Type B pancreatic cell (in vitro differentiated cells): Measurements from ENCODE around the gene C18orf63. TPM values are rescaled to one million over a fixed set of nuclear protein-coding genes. Genes with fewer than 3 reads are reported as not detected.

ENCODE experiments used
- DNase-seq: peaks from one replicate; pipeline ENCODE4 v3.0.0; 2021; ENCODE audit warnings: mixed read lengths; ENCODE audit not compliant: unreplicated experiment; ENCODE audit errors: extremely low spot score
- H3K27ac Mint-ChIP-seq: 2 replicates; pipeline ENCODE4 v1.8.0; 2021; ENCODE audit warnings: mild to moderate bottlenecking, mixed read lengths
- H3K27me3 Mint-ChIP-seq: 2 replicates; pipeline ENCODE4 v1.8.0; 2021; ENCODE audit warnings: mixed read lengths
- H3K36me3 Mint-ChIP-seq: 2 replicates; pipeline ENCODE4 v1.8.0; 2021; ENCODE audit warnings: mixed read lengths
- H3K4me1 Mint-ChIP-seq: one replicate; pipeline ENCODE4 v1.8.0; 2021; ENCODE audit warnings: mixed read lengths; ENCODE audit not compliant: unreplicated experiment
- H3K4me3 Mint-ChIP-seq: 2 replicates; pipeline ENCODE4 v1.8.0; 2021; ENCODE audit warnings: mild to moderate bottlenecking, mixed read lengths
- H3K9me3 Mint-ChIP-seq: 2 replicates; pipeline ENCODE4 v1.8.0; 2021; ENCODE audit warnings: mixed read lengths
- total RNA-seq: library from RNA; stranded (reverse); gene quantifications from 2 replicates; pipeline ENCODE4 v1.2.1, GENCODE V29; 2021; ENCODE audit warnings: low replicate concordance
- TF ChIP-seq, protein P1 (sequence below): fragments of 200-600 bp; sonication (generic); conservative IDR thresholded peaks from 2 replicates; pipeline ENCODE4 v1.5.0; 2021; ENCODE audit warnings: antibody characterized with exemption, mild to moderate bottlenecking

Gene C18orf63
- total RNA-seq, 1 donor from 2014 or later = not detected

DNA sequence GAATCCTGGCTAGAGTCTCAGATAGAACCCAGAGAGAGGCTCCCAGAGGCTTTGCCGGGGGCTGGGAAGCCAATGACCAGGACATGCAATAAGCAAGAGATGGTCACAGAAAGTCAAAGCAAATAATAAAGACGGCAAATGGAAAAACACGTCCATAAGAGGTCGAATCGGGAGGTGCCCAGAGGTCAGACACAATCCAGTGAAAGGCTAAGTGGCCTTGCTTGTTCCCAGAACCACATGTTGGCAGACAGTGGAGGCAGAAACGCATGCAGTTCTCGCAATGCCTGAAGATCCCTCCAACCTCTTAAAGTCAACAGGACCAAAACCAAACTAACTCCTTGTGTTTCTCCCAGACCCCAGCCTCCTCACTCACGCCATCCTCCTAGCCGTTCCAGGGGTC, 26.9 kb upstream of the C18orf63 start:
- H3K27ac Mint-ChIP-seq = no peak overlapping the region
- TF ChIP-seq, protein P1, sequence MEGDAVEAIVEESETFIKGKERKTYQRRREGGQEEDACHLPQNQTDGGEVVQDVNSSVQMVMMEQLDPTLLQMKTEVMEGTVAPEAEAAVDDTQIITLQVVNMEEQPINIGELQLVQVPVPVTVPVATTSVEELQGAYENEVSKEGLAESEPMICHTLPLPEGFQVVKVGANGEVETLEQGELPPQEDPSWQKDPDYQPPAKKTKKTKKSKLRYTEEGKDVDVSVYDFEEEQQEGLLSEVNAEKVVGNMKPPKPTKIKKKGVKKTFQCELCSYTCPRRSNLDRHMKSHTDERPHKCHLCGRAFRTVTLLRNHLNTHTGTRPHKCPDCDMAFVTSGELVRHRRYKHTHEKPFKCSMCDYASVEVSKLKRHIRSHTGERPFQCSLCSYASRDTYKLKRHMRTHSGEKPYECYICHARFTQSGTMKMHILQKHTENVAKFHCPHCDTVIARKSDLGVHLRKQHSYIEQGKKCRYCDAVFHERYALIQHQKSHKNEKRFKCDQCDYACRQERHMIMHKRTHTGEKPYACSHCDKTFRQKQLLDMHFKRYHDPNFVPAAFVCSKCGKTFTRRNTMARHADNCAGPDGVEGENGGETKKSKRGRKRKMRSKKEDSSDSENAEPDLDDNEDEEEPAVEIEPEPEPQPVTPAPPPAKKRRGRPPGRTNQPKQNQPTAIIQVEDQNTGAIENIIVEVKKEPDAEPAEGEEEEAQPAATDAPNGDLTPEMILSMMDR = no peak
- H3K36me3 Mint-ChIP-seq = no peaks in the 10 kb centered on the region
- H3K4me1 Mint-ChIP-seq = peaks cover 28% of the 10 kb centered on the region
- H3K4me3 Mint-ChIP-seq = peak overlapping the region; percentile 66
- no peak for DNase-seq
- no peaks in the 10 kb centered on the region for H3K27me3 Mint-ChIP-seq
- no peaks in the 10 kb centered on the region for H3K9me3 Mint-ChIP-seq

DNA sequence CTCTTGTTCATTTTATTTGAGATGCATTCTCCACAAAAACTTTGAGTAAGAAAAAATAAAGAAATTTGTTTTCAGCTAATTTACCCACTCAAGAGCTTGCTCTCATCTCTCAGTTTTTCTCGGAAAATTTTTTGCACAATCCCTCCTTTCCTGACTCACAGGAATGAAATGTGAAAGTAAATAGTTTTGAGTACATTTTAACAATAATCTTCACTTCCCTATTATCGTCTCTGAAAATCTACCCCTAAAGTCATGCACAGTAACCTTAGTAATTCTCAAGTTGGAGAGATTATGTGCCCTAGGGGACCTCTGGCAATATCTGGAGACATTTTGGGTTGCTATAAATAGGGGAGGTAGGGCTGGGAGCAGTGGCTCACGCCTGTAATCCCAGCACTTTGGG, 26.5 kb upstream of the C18orf63 start:
- Mint-ChIP-seq H3K27ac (no peak overlapping the region), H3K4me1 (peaks cover 27% of the 10 kb centered on the region)

DNA sequence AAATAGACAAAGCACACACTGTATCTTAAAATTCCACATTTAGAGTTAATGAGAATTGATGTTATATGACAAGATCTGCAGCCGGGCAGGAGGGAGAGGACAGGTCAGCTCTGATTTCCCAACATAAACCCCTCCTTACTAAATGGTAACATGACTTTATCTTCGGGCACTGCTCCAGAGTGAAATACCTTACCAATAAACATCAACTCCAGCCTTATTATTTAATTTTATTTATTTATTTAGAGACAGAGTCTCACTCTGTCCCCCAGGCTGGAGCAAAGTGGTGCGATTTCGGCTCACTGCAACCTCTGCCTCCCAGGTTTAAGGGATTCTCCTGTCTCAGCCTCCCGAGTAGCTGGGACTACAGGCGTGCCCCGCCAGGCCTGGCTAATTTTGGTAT, 25.6 kb upstream of the C18orf63 start:
- Mint-ChIP-seq H3K27me3 (no peaks in the 10 kb centered on the region), H3K9me3 (no peaks in the 10 kb centered on the region), H3K4me1 (peaks cover 20% of the 10 kb centered on the region), H3K4me3 (peak overlapping the region; percentile 53), H3K36me3 (no peaks in the 10 kb centered on the region), H3K27ac (no peak overlapping the region)
- TF ChIP-seq, protein P1 = no peak
- DNase-seq = no peak

More for the DNA sequence above, 26.5 kb upstream of the C18orf63 start:
- DNase-seq = no peak
- Mint-ChIP-seq H3K36me3 (no peaks in the 10 kb centered on the region), H3K27me3 (no peaks in the 10 kb centered on the region), H3K9me3 (no peaks in the 10 kb centered on the region), H3K4me3 (peak overlapping the region; percentile 45)
- TF ChIP-seq, protein P1 = no peak

DNA sequence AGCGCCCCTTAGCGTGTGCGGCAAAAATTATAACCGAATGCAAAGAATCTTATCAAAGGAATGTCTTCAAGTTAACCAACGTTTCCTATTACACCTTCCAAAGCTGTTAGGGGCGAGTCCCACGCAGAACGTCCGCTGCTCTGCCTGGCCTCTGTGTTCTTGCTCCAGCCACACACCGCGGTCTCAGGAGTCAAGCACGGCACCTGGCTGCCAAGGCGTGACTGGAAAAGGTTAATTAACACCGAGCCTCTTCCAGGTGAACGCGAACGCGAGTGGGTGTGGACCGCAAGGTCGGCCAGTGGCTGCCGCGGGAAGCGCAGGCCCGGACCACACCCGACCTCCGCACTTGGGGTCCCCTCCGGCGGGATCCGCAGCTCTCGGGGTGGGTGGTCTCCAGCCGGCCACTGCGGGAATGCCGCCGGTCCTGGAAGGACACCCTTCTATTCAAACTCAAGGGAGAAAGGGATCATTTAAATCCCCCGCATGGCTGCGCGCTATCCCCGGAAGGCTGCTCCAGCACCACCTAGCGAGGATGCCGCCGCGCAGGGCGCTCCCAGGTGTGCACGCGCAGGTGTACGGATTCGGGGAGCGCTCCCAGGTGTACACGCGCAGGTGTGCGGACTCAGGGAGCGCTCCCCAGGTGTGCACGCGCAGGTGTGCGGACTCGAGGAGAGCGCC, 24.7 kb upstream of the C18orf63 start:
- H3K27me3 Mint-ChIP-seq = no peaks in the 10 kb centered on the region
- H3K36me3 Mint-ChIP-seq = no peaks in the 10 kb centered on the region
- TF ChIP-seq, protein P1 = no peak
- H3K9me3 Mint-ChIP-seq = no peaks in the 10 kb centered on the region
- H3K27ac Mint-ChIP-seq = no peak overlapping the region
- H3K4me3 Mint-ChIP-seq = no peak overlapping the region
- no peak for DNase-seq
- peaks cover 20% of the 10 kb centered on the region for H3K4me1 Mint-ChIP-seq

DNA sequence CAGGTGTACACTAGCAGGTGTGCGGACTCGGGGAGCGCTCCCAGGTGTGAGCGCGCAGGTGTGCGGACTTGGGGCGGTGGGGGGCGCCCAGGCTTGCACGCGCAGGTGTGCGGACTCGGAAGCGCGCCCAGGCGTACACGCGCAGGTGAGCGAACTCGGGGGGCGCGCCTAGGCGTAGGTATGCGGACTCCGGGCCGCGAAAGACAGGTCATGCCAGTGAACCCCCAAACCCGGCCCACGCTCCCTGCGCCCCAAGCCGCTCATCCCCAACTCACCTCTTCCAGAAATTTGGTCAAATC, 24.2 kb upstream of the C18orf63 start:
- Mint-ChIP-seq H3K4me3 (no peak overlapping the region), H3K9me3 (no peaks in the 10 kb centered on the region), H3K36me3 (no peaks in the 10 kb centered on the region), H3K4me1 (peaks cover 20% of the 10 kb centered on the region), H3K27ac (peak overlapping the region; percentile 86), H3K27me3 (no peaks in the 10 kb centered on the region)
- no peak for DNase-seq
- TF ChIP-seq, protein P1 = no peak
